GM20000 (cell line): ENCODE measurements around the gene ZNF428.

ENCODE experiments used
- DNase-seq: peaks from one replicate; pipeline ENCODE4 v3.0.0; 2012; ENCODE audit warnings: low spot score
- CTCF ChIP-seq: IDR thresholded peaks from 2 replicates; pipeline ENCODE4 v1.5.1; 2012; ENCODE audit warnings: mild to moderate bottlenecking, control low read depth; ENCODE audit errors: extremely low read depth, missing control alignments

ZNF428 gene

GRCh38 chr19:43574424-43575155 is 44.8 kb downstream of the ZNF428 start:
- TF ChIP-seq CTCF: no peak
- DNase-seq: no peak

GRCh38 chr19:43572171-43572588 is 47.2 kb downstream of the ZNF428 start:
- no peak for TF ChIP-seq CTCF
- DNase-seq: no peak

- no peak for DNase-seq
- no peak for TF ChIP-seq CTCF
Measured at GRCh38 chr19:43570174-43570791, 49.1 kb downstream of the ZNF428 start.

GRCh38 chr19:43569657-43570056 is 49.8 kb downstream of the ZNF428 start:
- no peak for TF ChIP-seq CTCF
- DNase-seq: no peak

GRCh38 chr19:43564800-43565199 is 54.6 kb downstream of the ZNF428 start:
- no peak for TF ChIP-seq CTCF
- no peak for DNase-seq

- DNase-seq: no peak
- TF ChIP-seq CTCF: no peak
Measured at GRCh38 chr19:43563816-43564457, 55.5 kb downstream of the ZNF428 start.

GRCh38 chr19:43562698-43563241 is 56.7 kb downstream of the ZNF428 start:
- DNase-seq: no peak
- TF ChIP-seq CTCF: no peak
